Omental fat pad (tissue), 4 donors: ENCODE data around the gene EFHD2. TPM values are rescaled to one million over a fixed set of nuclear protein-coding genes. Genes with fewer than 3 reads are reported as not detected.

Experiments
- ATAC-seq: fragments of 150-250 bp; one replicate; pipeline ENCODE4 v1.9.1; 2016; ENCODE audit warnings: mild to moderate bottlenecking, moderate library complexity; ENCODE audit not compliant: low FRiP score
- DNase-seq: peaks from one replicate; pipeline ENCODE4 v3.0.0-alpha.2; 2019; ENCODE audit warnings: low spot score
- CTCF ChIP-seq, 3 donors: fragments of 450-650 bp; IDR thresholded peaks; one replicate each; pipeline ENCODE4 v1.5.1; 2016 to 2017; ENCODE audit warnings: antibody characterized with exemption in 3 of 3, mild to moderate bottlenecking in 3 of 3, moderate library complexity in 2 of 3
- total RNA-seq, 4 donors: library from RNA; depleted of rRNA; stranded (reverse); fragments of >200 nt; gene quantifications; one replicate each; pipeline ENCODE4 v1.1.0, GENCODE V29; 2016

EFHD2 gene
- total RNA-seq, 4 donors from 2014 or later = 35.6 to 120 (median 54.4) TPM

GRCh38 chr1:15401391-15402055, 8.2 kb upstream of the EFHD2 start:
- no peak for ATAC-seq

GRCh38 chr1:15402809-15403450, 6.8 kb upstream of the EFHD2 start:
- no peak for TF ChIP-seq CTCF (IDR thresholded peaks at IDR 0.05)
- ATAC-seq = no peak
- DNase-seq = no peak

More at GRCh38 chr1:15401391-15402055, 8.2 kb upstream of the EFHD2 start:
- no peak for TF ChIP-seq CTCF (IDR thresholded peaks at IDR 0.05)
- DNase-seq = no peak

DNA sequence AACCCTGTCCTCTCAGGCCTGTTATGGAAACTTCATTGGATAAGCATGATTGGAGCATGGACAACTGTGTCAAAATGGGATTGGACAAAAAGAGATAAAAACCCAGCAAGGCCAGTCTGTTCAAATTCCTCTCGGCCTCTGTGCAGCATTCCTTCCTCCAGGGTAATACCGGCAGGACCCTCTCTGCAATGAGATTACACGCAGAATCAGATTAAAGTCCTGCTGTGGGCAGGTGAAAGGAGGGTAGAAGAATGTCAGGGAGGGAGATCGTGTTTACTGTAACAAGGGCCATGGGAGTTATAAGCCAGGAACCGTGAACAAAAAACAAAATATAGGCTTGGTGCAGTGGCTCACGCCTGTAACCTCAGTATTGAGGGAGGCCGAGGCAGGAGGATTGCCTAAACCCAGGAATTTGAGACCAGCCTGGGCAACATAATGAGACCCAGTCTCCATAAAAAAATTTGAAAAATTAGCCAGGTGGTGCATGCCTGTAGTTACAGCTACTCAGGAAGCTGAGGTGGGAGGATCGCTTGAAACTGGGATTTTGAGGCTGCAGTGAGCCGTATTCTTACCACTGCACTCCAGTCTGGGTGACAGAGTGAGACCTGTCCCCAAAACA, 5.6 kb upstream of the EFHD2 start:
- TF ChIP-seq CTCF (IDR thresholded peaks at IDR 0.05) = no peak
- ATAC-seq (no peak), DNase-seq (no peak)

- ATAC-seq = no peak
- DNase-seq = no peak
- TF ChIP-seq CTCF (IDR thresholded peaks at IDR 0.05) = no peak
Observed at GRCh38 chr1:15405106-15405850, 4.4 kb upstream of the EFHD2 start.

DNA sequence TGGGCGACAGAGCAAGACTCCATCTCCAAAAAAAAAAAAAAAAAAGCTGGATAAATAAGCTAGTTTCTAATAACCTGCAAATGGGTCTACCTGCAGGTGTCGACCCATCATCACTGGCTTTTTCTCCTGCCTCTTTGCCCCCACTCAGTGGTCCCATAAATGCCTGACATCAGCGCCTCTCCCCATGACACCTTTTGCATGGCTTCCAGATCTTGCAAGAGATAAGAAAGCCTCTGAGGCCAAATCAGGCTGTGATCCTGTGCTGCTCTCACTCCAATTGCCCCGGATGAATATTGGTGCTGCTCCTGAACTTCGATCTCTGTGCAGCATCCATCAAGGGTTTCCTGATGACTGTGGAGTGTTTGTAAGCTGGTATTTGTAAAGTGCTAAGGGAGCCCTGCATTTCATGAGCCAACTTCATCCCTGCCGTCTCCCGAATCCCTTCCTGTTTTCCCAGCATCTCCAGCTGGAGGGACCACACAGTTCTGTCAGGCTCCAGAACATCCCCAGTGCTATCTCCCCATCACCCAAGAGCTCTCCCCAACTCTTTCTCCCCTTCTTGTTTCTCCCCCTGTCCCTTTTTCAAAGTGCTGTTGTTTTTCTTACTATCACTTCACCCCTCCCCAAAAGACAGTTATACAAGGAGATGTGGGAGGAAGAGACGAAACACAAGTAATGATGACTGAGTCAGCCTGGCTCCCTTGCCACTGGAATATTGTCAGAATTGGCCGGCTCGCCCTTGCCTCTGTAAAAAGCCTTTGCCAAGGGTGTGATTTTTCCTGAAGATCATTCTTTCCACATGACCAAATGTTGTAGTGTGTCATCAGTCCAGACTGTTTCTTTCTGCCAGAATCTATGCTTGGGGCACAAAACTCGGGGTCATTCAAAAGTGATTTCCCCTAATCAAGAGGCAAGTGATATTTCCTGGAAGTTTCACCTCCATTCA, 2.8 kb upstream of the EFHD2 start:
- peak; percentile 72 for ATAC-seq
- no peak for DNase-seq
- no peak for TF ChIP-seq CTCF (IDR thresholded peaks at IDR 0.05)

GRCh38 chr1:15407580-15407979, 2.1 kb upstream of the EFHD2 start:
- no peak for DNase-seq
- no peak for ATAC-seq

More at GRCh38 chr1:15407580-15407979, 2.1 kb upstream of the EFHD2 start:
- TF ChIP-seq CTCF (IDR thresholded peaks at IDR 0.05) = no peak
